Chondrocyte (in vitro differentiated cells): ENCODE results near the gene PLXNA4. TPM values are rescaled to one million over a fixed set of nuclear protein-coding genes. Genes with fewer than 3 reads are reported as not detected.
"Not testable (repeated sequence)": the region's sequence is repeated elsewhere in the genome, so short reads cannot be mapped to it uniquely, and the experiment has no call there.

ENCODE experiments used
- DNase-seq: peaks from one replicate; pipeline ENCODE4 v3.0.0; 2021; ENCODE audit warnings: mixed read lengths, low spot score
- H3K27ac Mint-ChIP-seq: one replicate; pipeline ENCODE4 v1.8.0; 2021; ENCODE audit warnings: mild to moderate bottlenecking, moderate library complexity, mixed read lengths; ENCODE audit not compliant: unreplicated experiment
- H3K27me3 Mint-ChIP-seq: 2 replicates; pipeline ENCODE4 v1.8.0; 2021; ENCODE audit warnings: low read depth, mixed read lengths
- H3K36me3 Mint-ChIP-seq: 2 replicates; pipeline ENCODE4 v1.8.0; 2021; ENCODE audit warnings: low read depth, mixed read lengths
- H3K4me1 Mint-ChIP-seq: 2 replicates; pipeline ENCODE4 v1.8.0; 2021; ENCODE audit warnings: low read depth, mild to moderate bottlenecking, mixed read lengths
- H3K4me3 Mint-ChIP-seq: one replicate; pipeline ENCODE4 v1.8.0; 2021; ENCODE audit warnings: mild to moderate bottlenecking, moderate library complexity, mixed read lengths; ENCODE audit not compliant: unreplicated experiment
- H3K9me3 Mint-ChIP-seq: 2 replicates; pipeline ENCODE4 v1.8.0; 2021; ENCODE audit warnings: low read depth, mixed read lengths
- total RNA-seq: library from RNA; stranded (reverse); gene quantifications from 3 replicates; pipeline ENCODE4 v1.2.1, GENCODE V29; 2021
- TF ChIP-seq, protein P1 (sequence below): fragments of 200-600 bp; sonication (generic); IDR thresholded peaks from 2 replicates; pipeline ENCODE4 v1.5.0; 2021; ENCODE audit warnings: antibody characterized with exemption, mild to moderate bottlenecking, moderate library complexity

PLXNA4 gene
- total RNA-seq, 1 donor from 2014 or later = 11.3 TPM

DNA sequence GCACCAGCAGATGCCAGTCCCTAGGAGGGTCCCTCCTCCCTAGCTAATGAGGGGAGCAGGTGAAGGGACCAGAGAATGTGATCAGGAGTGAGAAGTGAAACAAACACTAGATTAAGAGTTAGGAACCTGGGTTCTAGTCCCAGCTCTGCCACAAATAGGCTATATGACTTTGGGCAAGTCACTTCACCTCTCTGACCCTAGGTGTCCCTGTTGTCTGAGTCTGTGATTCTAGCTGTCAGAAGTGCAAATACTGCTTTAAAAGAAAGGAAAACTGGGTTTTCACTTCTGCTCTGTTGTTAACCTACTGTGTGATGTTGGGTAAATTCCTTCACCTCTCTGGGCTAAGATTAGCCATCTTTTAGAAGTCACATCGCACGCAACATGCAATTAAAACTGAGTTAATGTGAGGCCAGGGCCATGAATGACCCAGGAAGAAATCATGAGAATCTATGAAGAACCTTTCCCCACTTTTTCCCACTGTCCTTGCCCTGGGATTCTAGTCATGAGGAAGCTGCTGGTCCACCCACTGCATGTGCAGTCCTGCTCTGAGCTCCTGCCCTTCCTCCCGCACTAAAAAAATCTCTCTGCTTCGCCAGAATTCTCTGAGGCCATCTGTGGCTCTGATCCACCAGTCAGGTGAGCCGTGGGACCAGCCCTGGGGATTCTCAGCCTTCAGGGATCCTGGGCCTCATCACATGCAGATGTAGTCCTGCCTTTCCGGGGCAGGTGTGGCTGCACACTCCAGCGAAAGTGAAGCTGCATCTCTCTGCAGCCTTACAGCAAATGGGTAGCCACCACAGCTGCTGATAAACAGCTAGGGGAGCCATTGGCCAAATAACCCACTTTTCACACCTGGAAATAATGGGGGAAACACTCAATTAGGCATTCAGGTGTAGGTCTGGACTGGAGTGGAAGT is 181.7 kb downstream of the PLXNA4 start:
- H3K27ac Mint-ChIP-seq = no peak overlapping the region

DNA sequence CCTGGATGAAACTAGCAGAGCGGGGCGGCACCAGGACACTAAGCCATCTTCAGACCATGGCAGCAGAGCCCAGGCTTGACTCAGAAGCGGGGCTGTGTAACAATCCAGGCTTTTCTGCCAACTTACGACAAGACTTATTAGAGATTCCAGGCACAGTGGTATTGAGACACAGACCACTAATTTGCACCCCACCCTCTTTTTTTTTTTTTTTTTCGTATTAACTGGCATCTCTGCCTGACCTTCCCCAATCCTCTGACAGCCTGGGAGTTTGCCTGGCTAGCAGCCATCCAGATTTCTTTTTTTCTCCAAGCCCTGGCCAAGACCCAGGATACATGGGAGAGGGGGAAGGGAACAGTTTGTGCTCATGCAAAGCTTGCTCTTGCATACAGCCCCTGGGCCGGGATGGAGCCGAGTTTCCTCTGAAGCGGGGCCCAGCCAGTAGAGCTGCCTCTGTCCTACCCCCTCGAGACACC is 182.4 kb downstream of the PLXNA4 start:
- no peaks in the 10 kb centered on the region for H3K27me3 Mint-ChIP-seq
- H3K4me3 Mint-ChIP-seq = no peak overlapping the region
- H3K27ac Mint-ChIP-seq = peak overlapping the region; percentile 87
- H3K9me3 Mint-ChIP-seq = no peaks in the 10 kb centered on the region
- peaks cover 39% of the 10 kb centered on the region for H3K4me1 Mint-ChIP-seq
- H3K36me3 Mint-ChIP-seq = peaks cover 2% of the 10 kb centered on the region
- no peak for DNase-seq
- TF ChIP-seq, protein P1, sequence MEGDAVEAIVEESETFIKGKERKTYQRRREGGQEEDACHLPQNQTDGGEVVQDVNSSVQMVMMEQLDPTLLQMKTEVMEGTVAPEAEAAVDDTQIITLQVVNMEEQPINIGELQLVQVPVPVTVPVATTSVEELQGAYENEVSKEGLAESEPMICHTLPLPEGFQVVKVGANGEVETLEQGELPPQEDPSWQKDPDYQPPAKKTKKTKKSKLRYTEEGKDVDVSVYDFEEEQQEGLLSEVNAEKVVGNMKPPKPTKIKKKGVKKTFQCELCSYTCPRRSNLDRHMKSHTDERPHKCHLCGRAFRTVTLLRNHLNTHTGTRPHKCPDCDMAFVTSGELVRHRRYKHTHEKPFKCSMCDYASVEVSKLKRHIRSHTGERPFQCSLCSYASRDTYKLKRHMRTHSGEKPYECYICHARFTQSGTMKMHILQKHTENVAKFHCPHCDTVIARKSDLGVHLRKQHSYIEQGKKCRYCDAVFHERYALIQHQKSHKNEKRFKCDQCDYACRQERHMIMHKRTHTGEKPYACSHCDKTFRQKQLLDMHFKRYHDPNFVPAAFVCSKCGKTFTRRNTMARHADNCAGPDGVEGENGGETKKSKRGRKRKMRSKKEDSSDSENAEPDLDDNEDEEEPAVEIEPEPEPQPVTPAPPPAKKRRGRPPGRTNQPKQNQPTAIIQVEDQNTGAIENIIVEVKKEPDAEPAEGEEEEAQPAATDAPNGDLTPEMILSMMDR = no peak

More for the DNA sequence above, 181.7 kb downstream of the PLXNA4 start:
- no peak for DNase-seq
- no peak overlapping the region for H3K4me3 Mint-ChIP-seq
- TF ChIP-seq, protein P1 = peak; percentile 54
- H3K27me3 Mint-ChIP-seq = no peaks in the 10 kb centered on the region
- H3K36me3 Mint-ChIP-seq = peaks cover 2% of the 10 kb centered on the region
- H3K4me1 Mint-ChIP-seq = peaks cover 36% of the 10 kb centered on the region
- no peaks in the 10 kb centered on the region for H3K9me3 Mint-ChIP-seq

DNA sequence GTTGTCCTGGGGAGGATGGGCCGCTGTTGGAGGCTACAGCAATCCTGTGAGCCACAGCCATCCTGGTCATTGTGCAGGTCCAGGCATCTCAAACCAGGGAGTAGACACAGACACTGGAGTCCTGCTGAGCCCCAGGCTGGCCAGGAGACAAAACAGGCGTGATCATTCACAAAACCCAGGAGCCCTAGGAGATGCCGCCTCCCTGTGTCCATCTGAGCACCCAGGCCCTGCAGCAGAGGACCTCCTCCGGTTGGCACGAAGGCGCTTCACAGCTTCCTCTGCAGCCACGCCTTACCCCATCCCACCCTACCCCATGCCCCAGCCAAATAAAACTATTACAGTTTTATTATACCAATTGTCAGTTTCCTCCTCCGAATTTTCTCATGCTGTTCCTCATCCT is 183.6 kb downstream of the PLXNA4 start:
- Mint-ChIP-seq H3K9me3 (no peaks in the 10 kb centered on the region), H3K4me1 (peaks cover 47% of the 10 kb centered on the region), H3K27ac (no peak overlapping the region), H3K36me3 (peaks cover 2% of the 10 kb centered on the region), H3K4me3 (no peak overlapping the region), H3K27me3 (no peaks in the 10 kb centered on the region)
- TF ChIP-seq, protein P1 = no peak
- DNase-seq = no peak

DNA sequence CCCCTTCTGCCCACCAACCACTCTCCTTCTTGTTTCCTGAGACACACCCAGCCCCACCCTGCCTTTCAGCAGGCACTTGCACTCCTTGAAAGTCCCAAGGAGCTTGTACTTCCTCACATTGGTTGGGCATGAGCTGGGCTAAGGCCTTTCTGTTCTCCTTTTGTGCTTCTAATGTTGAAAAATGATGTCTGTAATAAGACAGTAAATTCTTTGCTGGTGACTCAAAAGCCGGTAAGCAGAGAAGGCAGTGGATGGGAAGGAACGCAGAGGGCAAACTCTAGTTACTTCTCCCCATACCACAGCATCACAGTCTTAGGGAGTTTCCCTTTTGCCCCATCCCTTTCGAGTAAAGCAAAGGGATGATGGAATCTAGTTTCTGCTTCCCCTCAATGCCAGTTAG is 185.6 kb downstream of the PLXNA4 start:
- TF ChIP-seq, protein P1 = no peak
- no peaks in the 10 kb centered on the region for H3K27me3 Mint-ChIP-seq
- no peaks in the 10 kb centered on the region for H3K9me3 Mint-ChIP-seq
- peaks cover 67% of the 10 kb centered on the region for H3K4me1 Mint-ChIP-seq
- DNase-seq = no peak
- H3K4me3 Mint-ChIP-seq = no peak overlapping the region
- H3K36me3 Mint-ChIP-seq = peaks cover 2% of the 10 kb centered on the region
- peak overlapping the region; percentile 97 for H3K27ac Mint-ChIP-seq

DNA sequence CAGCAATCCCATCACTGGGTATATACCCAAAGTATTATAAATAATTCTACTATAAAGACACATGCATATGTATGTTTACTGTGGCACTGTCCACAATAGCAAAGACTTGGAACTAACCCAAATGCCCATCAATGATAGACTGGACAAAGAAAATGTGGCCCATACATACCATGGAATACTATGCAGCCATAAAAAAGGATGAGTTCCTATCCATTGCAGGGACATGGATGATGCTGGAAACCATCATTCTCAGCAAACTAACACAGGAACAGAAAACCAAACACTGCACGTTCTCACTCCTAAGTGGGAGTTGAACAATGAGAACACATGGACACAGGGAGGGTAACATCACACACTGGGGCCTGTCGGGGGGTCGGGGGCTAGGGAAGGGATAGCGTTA is 186.2 kb downstream of the PLXNA4 start:
- H3K27me3 Mint-ChIP-seq, H3K36me3 Mint-ChIP-seq, DNase-seq, H3K9me3 Mint-ChIP-seq, H3K4me3 Mint-ChIP-seq: not testable (repeated sequence)
- Mint-ChIP-seq H3K27ac (peak overlapping the region; percentile 5), H3K4me1 (peaks cover 73% of the 10 kb centered on the region)
